Stimulated activated CD8-positive, alpha-beta memory T cell treated with anti-CD3 and anti-CD28 coated beads, Interleukin-2, amount 100 ng/mL, for 48 hours (primary cell): Measurements from ENCODE around the gene SRC.

Experiments
- DNase-seq, 2 donors: peaks; one replicate each; pipeline ENCODE4 v3.0.0-alpha.2; 2020; ENCODE audit warnings: low read depth in 2 of 2

SRC gene

GRCh38 chr20:37315021-37315451 lies 30.9 kb upstream of the SRC start:
- DNase-seq = no peak

DNA sequence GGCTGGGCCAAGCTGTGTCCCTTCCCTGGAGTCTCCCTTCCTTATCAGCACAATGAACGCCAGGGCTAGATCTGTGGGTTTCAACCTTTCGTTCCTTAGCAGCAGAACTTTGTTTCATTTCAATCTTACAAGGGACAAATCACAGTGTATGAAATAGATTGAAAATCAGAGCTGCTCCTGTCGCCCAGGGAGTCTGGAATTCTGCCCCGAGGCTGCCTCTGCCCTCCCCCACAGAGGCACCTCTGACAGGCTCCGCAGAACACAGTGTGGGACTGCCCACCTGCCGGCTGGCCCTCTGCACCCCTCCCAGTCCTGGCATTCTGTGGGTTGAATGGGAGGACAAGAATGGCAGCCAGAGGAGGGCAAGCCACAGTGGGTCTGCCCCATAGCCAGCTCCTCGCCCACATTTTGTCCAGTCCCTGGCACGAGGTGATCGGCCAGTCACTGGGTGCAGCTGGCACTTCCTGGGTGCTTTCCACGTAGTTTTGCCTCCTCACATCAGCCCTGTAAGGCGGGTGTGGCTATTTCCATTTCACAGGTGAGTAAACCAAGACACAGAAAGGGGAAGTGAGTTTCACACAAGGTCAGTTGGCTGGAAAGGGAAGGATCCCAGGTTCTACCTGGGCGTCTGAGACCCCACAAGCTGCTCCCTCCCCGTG lies 30.4 kb upstream of the SRC start:
- no peak for DNase-seq

- no peak for DNase-seq
Observed at GRCh38 chr20:37316116-37316774, 29.7 kb upstream of the SRC start.

- DNase-seq = no peak
Observed at GRCh38 chr20:37316775-37317170, 29.2 kb upstream of the SRC start.

GRCh38 chr20:37317316-37317715 lies 28.6 kb upstream of the SRC start:
- DNase-seq = no peak

GRCh38 chr20:37317994-37318640 lies 27.8 kb upstream of the SRC start:
- DNase-seq = no peak

DNA sequence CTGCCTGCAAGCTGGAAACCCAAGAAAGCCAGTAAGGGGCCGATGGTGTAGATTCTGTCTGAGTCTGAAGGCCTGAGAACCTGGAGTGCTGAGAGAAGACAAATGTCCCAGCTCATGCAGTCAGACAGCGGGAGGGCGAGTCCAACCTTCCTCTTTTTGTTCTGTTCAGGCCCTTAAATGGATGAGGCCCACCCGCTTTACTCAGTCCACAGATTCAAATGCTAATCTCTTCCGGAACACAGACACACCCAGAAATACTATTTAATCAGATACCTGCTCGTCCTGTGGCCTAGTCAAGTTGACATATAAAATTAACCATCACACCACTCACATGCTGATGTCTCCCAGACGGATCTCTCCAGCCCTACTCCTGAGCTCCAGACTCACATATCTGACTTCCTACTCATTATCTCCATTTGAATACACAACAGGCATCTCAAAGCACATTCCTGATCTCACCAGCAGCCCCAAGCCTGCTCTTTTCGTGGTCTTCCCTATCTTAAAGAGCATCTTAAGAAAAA lies 26.7 kb upstream of the SRC start:
- no peak for DNase-seq

DNA sequence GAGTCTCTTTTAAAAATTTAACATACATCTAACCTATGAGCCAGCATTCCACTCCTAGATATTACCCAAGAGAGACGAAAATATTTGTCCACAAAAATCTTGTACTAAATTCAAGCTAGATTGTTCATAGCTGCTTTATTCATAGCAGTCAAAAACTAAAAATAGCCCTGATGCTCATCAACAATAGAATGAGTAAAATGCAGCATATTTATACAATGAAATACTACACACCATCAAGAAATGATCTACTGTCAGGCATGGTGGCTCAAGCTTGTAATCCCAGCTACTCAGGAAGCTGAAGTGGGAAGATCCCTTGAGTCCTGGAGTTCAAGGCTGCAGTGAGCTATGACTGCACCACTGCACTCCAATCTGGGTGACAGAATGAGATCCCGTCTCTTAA lies 22.0 kb upstream of the SRC start:
- DNase-seq = no peak

DNA sequence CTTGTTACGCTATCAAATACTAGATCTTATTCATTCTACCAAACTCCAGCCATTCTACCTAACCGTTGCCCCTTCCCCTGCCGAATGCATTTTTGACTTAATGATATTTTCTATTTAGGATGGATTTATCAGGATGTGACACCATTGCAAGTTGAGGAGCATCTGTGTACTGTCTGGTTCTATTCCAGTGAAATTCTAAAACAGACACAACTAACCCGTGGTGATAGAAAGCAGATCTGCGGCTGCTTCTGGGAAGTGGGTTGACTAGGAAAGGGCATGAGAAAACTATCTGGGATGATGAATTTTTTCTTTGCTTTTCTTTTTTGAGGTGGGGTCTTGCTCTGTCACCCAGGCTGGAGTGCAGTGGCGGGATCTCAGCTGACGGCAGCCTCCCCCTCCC lies 20.7 kb upstream of the SRC start:
- DNase-seq = no peak

- DNase-seq = no peak
Observed at GRCh38 chr20:37326666-37327065, 19.3 kb upstream of the SRC start.

DNA sequence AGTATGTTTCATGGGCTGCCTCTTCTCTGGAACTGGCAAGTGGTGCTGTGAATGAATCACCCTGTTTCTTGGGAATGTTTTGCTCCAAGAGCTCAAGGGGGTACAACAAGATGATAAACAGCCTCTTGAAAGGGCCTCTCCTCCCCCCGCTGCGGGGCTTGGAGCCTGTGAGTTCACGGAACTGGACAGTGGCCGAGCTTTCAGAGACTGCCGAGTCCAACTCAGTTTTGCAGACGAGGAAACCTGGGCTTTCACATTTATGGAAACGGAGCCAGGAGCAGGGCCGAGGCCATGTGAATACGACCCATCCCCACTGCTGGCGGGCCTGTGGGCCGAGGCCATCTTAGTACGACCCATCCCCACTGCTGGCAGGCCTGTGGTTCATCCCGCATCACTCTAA lies 18.2 kb upstream of the SRC start:
- no peak for DNase-seq

DNA sequence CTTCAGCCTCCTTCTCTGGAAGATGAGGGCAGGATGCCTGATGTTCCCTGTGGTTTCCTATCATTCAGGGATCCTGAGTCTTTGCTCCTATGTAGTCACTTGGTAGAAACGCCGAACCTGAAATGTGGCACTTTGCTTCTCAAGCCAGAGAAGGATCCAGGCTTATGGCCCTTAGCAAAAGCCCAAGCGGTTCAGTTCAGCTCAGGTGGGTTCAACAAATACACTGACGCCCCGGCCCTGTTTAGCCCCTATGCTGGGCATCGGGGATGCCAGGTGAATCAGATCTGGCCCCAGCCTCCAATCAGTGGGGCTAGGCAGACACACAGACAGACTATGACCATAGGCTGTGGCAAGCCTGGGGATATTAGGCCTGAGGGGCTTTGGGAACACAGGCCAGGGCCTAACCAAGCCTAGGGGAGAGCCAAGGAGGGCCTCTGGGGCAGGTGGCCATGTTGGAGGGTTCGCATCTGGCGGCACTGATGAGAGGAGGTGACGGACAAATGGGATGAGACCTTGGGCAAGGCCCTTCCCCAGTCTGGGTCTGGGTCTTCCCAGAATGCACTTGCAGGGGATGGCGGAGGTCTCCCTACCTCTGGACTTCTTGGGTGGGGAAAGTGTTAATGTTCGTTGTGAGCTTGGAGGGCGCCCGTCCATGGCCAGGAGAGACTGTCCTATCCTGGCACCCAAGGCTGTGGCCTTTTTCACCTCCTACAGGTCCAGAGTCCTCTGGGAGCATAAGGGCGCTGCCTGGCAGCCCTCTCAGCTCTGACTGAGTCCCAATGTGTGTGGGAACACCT lies 17.6 kb upstream of the SRC start:
- DNase-seq = no peak

DNA sequence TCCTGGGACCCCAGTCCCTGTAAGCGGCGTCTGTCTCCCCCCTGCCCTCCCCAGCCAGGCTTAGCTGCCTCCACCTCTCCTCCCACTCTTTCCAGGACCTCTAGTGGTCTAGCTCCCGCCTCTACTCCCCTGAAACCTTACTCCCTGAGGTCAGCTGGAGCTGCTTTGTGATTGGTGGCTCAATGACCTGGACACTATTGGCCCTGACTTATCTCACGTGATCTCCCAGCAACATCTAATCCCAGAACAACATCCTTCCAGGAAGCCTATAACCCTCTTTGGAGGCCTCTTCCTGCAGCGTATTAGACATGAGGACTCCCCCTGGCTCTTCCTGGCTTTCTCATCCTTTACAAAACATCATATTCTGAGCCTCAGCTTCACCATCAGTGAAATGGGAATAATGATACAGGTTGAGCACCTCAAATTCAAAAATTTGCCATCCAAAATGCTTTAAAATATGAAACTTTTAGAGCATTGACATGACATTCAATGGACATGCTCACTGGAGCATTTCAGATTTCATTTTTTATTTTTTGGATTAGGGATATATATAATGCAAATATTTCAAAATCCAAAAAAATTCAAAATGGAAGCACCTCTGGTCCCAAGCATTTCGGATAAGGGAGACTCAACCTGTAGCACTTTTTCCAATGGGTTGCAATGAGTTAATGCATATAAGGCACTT lies 16.3 kb upstream of the SRC start:
- DNase-seq = no peak

GRCh38 chr20:37330316-37330715 lies 15.6 kb upstream of the SRC start:
- DNase-seq = no peak

GRCh38 chr20:37331060-37331857 lies 14.7 kb upstream of the SRC start:
- no peak for DNase-seq

GRCh38 chr20:37333130-37333847 lies 12.7 kb upstream of the SRC start:
- DNase-seq = no peak

GRCh38 chr20:37333848-37334318 lies 12.1 kb upstream of the SRC start:
- no peak for DNase-seq

GRCh38 chr20:37334450-37334849 lies 11.5 kb upstream of the SRC start:
- no peak for DNase-seq

GRCh38 chr20:37335642-37336368 lies 10.1 kb upstream of the SRC start:
- DNase-seq = no peak
